Measurements from ENCODE around the gene WDR90. TPM values are rescaled to one million over a fixed set of nuclear protein-coding genes. Genes with fewer than 3 reads are reported as not detected.

Gene WDR90
- total RNA-seq, 2 donors from 2014 or later, result 15.8 to 111 TPM

GRCh38 chr16:632486-633335 is 16.5 kb upstream of the WDR90 start:
- intact Hi-C loops (cut with DNase I), result no loop called here
- no peaks in the 10 kb centered on the region for H3K27me3 ChIP-seq
- DNase-seq (peak in 1 of 4 donors; percentile 12), ATAC-seq (no peak)
- no peak overlapping the region for H3K27ac ChIP-seq
- peaks cover under 1 to 4% of the 10 kb centered on the region in 2 donors for H3K36me3 ChIP-seq (replicated peaks in 1 of 2; ENCODE audit: insufficient read depth in 1 of 2, low read depth in 2 of 2)
- H3K9me3 ChIP-seq, result no peaks in the 10 kb centered on the region
- peaks cover 34% of the 10 kb centered on the region for H3K4me1 ChIP-seq
- 95 to 99% methylated on average over 14 to 52 of the region's 67 CpGs for WGBS, 2 donors
- H3K4me3 ChIP-seq, result no peak overlapping the region
- TF ChIP-seq CTCF (IDR thresholded peaks at IDR 0.05) (no peak), POLR2A (IDR thresholded peaks at IDR 0.05) (no peak)

- H3K27ac ChIP-seq, result no peak overlapping the region
- H3K9me3 ChIP-seq, result no peaks in the 10 kb centered on the region
- DNase-seq (peak in 1 of 4 donors; percentile 14), ATAC-seq (no peak)
- no peak for TF ChIP-seq CTCF (IDR thresholded peaks at IDR 0.05)
- TF ChIP-seq POLR2A (IDR thresholded peaks at IDR 0.05), result no peak
- intact Hi-C loops (cut with DNase I), result no loop called here
- 97 to 100% methylated on average over 26 to 65 of the region's 74 CpGs for WGBS, 2 donors
- no peak overlapping the region for H3K4me3 ChIP-seq
- H3K36me3 ChIP-seq (replicated peaks in 1 of 2; ENCODE audit: insufficient read depth in 1 of 2, low read depth in 2 of 2), result peaks cover 0 to 2% of the 10 kb centered on the region in 2 donors
- H3K27me3 ChIP-seq, result no peaks in the 10 kb centered on the region
- peaks cover 41% of the 10 kb centered on the region for H3K4me1 ChIP-seq
Measured at GRCh38 chr16:633336-634050, 15.7 kb upstream of the WDR90 start.

GRCh38 chr16:634051-634670 is 15.0 kb upstream of the WDR90 start:
- H3K27ac ChIP-seq, result no peak overlapping the region
- 83 to 97% methylated on average over 6 to 19 of the region's 22 CpGs for WGBS, 2 donors
- no peak overlapping the region for H3K4me3 ChIP-seq
- no peak for DNase-seq
- intact Hi-C loops (cut with DNase I), result no loop called here
- H3K27me3 ChIP-seq, result no peaks in the 10 kb centered on the region
- ATAC-seq, result no peak
- H3K4me1 ChIP-seq, result peaks cover 41% of the 10 kb centered on the region
- H3K36me3 ChIP-seq (replicated peaks in 1 of 2; ENCODE audit: insufficient read depth in 1 of 2, low read depth in 2 of 2), result no peaks in the 10 kb centered on the region
- no peak for TF ChIP-seq CTCF (IDR thresholded peaks at IDR 0.05)
- no peak for TF ChIP-seq POLR2A (IDR thresholded peaks at IDR 0.05)
- no peaks in the 10 kb centered on the region for H3K9me3 ChIP-seq

GRCh38 chr16:634996-635395 is 14.2 kb upstream of the WDR90 start:
- Histone ChIP-seq H3K4me3 (no peak overlapping the region), H3K4me1 (peaks cover 41% of the 10 kb centered on the region), H3K36me3 (replicated peaks in 1 of 2; ENCODE audit: insufficient read depth in 1 of 2, low read depth in 2 of 2) (no peaks in the 10 kb centered on the region), H3K27me3 (no peaks in the 10 kb centered on the region), H3K27ac (no peak overlapping the region), H3K9me3 (no peaks in the 10 kb centered on the region)
- intact Hi-C loops (cut with DNase I), result no loop called here
- ATAC-seq, result no peak
- WGBS, 2 donors, result 86 to 93% methylated on average over 4 to 7 of the region's 7 CpGs
- no peak for DNase-seq
- no peak for TF ChIP-seq POLR2A (IDR thresholded peaks at IDR 0.05)
- TF ChIP-seq CTCF (IDR thresholded peaks at IDR 0.05), result no peak

All from body of pancreas (tissue), 4 donors.